ENCODE data around the gene CPVL. TPM values are rescaled to one million over a fixed set of nuclear protein-coding genes. Genes with fewer than 3 reads are reported as not detected.

Gene CPVL
- polyA plus RNA-seq, 3 donors = 410 to 1,111 (median 1,108) TPM

GRCh38 chr7:29086545-29086944 lies 59.8 kb downstream of the CPVL start:
- peaks cover 56% of the 10 kb centered on the region for H3K4me1 Mint-ChIP-seq

GRCh38 chr7:29084832-29085231 lies 61.5 kb downstream of the CPVL start:
- peak overlapping the region in 1 of 2 donors; percentile 71 for H3K27ac ChIP-seq (ENCODE audit: low read depth in 1 of 2, low read length in 2 of 2)
- peaks cover 45 to 87% of the 10 kb centered on the region in 2 donors for H3K36me3 ChIP-seq (replicated peaks in 1 of 2; ENCODE audit: control insufficient read depth in 1 of 2, insufficient read depth in 2 of 2, low read length in 2 of 2)
- H3K4me2 ChIP-seq (replicated peaks; ENCODE audit: extremely low read depth, low read length, poor library complexity, severe bottlenecking) = peak overlapping the region; percentile 32
- Mint-ChIP-seq H3K4me1 (peaks cover 46% of the 10 kb centered on the region), H3K9me3 (peaks cover 0 to 4% (median 0%) of the 10 kb centered on the region in 7 donors), H3K27me3 (ENCODE audit: low read depth in 3 of 3) (peaks cover 8 to 23% (median 14%) of the 10 kb centered on the region in 3 donors), H3K27ac (peak overlapping the region in 4 of 7 donors; percentile 45 to 68 (median 62)), H3K36me3 (peaks cover 67 to 82% of the 10 kb centered on the region in 2 donors), H3K4me3 (no peak overlapping the region)
- H3K9me3 ChIP-seq (replicated peaks in 1 of 2; ENCODE audit: control insufficient read depth in 1 of 2, insufficient read depth in 1 of 2, low read length in 2 of 2) = no peaks in the 10 kb centered on the region
- no peak overlapping the region for H3K4me3 ChIP-seq (replicated peaks in 1 of 3; ENCODE audit: low read depth in 2 of 3, low read length in 3 of 3)
- no peak for TF ChIP-seq CTCF (IDR thresholded peaks at IDR 0.05)
- DNase-seq = peak; percentile 19 to 25 (median 25)
- intact Hi-C loops (cut with micrococcal nuclease) = no loop called here
- peaks cover 86% of the 10 kb centered on the region for H4K20me1 ChIP-seq (ENCODE audit: insufficient read depth, low read length)
- H3K27me3 ChIP-seq (ENCODE audit: control insufficient read depth in 2 of 2, insufficient read depth in 2 of 2, low read length in 2 of 2) = no peaks in the 10 kb centered on the region
- H3K4me1 ChIP-seq (ENCODE audit: control insufficient read depth in 1 of 2, insufficient read depth in 2 of 2, low read length in 2 of 2) = peaks cover 36 to 45% of the 10 kb centered on the region in 2 donors
- no peaks in the 10 kb centered on the region for H3K79me2 ChIP-seq (ENCODE audit: insufficient read depth, low read length)
- no peak overlapping the region for H2AFZ ChIP-seq (ENCODE audit: insufficient read depth, low read depth, low read length, poor library complexity, severe bottlenecking)
- no peak overlapping the region for H3K9ac ChIP-seq (ENCODE audit: insufficient read depth, low read length, poor library complexity, severe bottlenecking)

More at GRCh38 chr7:29086545-29086944, 59.8 kb downstream of the CPVL start:
- Histone ChIP-seq H3K9ac (ENCODE audit: insufficient read depth, low read length, poor library complexity, severe bottlenecking) (no peak overlapping the region), H3K4me2 (replicated peaks; ENCODE audit: extremely low read depth, low read length, poor library complexity, severe bottlenecking) (no peak overlapping the region), H2AFZ (ENCODE audit: insufficient read depth, low read depth, low read length, poor library complexity, severe bottlenecking) (no peak overlapping the region), H3K27ac (ENCODE audit: low read depth in 1 of 2, low read length in 2 of 2) (peak overlapping the region in 1 of 2 donors; percentile 48), H3K9me3 (replicated peaks in 1 of 2; ENCODE audit: control insufficient read depth in 1 of 2, insufficient read depth in 1 of 2, low read length in 2 of 2) (no peaks in the 10 kb centered on the region), H3K4me3 (replicated peaks in 1 of 3; ENCODE audit: low read depth in 2 of 3, low read length in 3 of 3) (no peak overlapping the region), H3K4me1 (ENCODE audit: control insufficient read depth in 1 of 2, insufficient read depth in 2 of 2, low read length in 2 of 2) (peaks cover 44 to 55% of the 10 kb centered on the region in 2 donors), H3K79me2 (ENCODE audit: insufficient read depth, low read length) (no peaks in the 10 kb centered on the region), H4K20me1 (ENCODE audit: insufficient read depth, low read length) (peaks cover 85% of the 10 kb centered on the region), H3K36me3 (replicated peaks in 1 of 2; ENCODE audit: control insufficient read depth in 1 of 2, insufficient read depth in 2 of 2, low read length in 2 of 2) (peaks cover 60 to 89% of the 10 kb centered on the region in 2 donors), H3K27me3 (ENCODE audit: control insufficient read depth in 2 of 2, insufficient read depth in 2 of 2, low read length in 2 of 2) (no peaks in the 10 kb centered on the region)
- DNase-seq = no peak
- Mint-ChIP-seq H3K27ac (peak overlapping the region in 3 of 7 donors; percentile 7 to 67 (median 46)), H3K36me3 (peaks cover 72 to 86% of the 10 kb centered on the region in 2 donors), H3K4me3 (no peak overlapping the region), H3K9me3 (peaks cover 0 to 2% (median 0%) of the 10 kb centered on the region in 7 donors), H3K27me3 (ENCODE audit: low read depth in 3 of 3) (peaks cover 8 to 15% (median 9%) of the 10 kb centered on the region in 3 donors)
- intact Hi-C loops (cut with micrococcal nuclease) = no loop called here
- no peak for TF ChIP-seq CTCF (IDR thresholded peaks at IDR 0.05)
- no CpG with 5 or more reads among the region's 2 CpGs for WGBS (ENCODE audit: insufficient coverage)

Measured in CD14-positive monocyte (primary cell).